GM12801 (cell line): ENCODE results near the gene BIVM.

Experiments
- TF ChIP-seq, protein P1 (sequence below): IDR thresholded peaks from one replicate; pipeline ENCODE4 v1.5.1; 2011; ENCODE audit warnings: control low read depth; ENCODE audit not compliant: insufficient read length; ENCODE audit errors: extremely low read depth

Gene BIVM

DNA sequence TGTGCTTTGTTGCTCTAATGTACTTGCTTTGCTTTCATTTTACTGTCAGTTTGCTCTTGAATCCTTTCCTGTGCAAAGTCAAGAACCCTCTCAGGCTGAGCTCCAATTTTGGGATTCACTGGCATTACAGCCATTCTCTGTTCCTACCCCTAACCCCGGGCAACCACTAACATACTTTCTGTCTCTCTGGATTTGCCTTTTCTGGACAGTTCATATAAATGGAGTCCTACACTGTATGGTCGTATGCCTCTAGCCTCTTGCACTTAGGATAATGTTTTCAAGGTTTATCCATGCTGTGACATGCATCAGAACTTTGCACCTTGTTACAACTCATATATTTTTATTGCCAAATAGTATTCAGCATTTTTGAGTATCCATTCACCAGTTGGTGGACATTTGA, 22.6 kb upstream of the BIVM start:
- TF ChIP-seq, protein P1, sequence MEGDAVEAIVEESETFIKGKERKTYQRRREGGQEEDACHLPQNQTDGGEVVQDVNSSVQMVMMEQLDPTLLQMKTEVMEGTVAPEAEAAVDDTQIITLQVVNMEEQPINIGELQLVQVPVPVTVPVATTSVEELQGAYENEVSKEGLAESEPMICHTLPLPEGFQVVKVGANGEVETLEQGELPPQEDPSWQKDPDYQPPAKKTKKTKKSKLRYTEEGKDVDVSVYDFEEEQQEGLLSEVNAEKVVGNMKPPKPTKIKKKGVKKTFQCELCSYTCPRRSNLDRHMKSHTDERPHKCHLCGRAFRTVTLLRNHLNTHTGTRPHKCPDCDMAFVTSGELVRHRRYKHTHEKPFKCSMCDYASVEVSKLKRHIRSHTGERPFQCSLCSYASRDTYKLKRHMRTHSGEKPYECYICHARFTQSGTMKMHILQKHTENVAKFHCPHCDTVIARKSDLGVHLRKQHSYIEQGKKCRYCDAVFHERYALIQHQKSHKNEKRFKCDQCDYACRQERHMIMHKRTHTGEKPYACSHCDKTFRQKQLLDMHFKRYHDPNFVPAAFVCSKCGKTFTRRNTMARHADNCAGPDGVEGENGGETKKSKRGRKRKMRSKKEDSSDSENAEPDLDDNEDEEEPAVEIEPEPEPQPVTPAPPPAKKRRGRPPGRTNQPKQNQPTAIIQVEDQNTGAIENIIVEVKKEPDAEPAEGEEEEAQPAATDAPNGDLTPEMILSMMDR, result no peak

DNA sequence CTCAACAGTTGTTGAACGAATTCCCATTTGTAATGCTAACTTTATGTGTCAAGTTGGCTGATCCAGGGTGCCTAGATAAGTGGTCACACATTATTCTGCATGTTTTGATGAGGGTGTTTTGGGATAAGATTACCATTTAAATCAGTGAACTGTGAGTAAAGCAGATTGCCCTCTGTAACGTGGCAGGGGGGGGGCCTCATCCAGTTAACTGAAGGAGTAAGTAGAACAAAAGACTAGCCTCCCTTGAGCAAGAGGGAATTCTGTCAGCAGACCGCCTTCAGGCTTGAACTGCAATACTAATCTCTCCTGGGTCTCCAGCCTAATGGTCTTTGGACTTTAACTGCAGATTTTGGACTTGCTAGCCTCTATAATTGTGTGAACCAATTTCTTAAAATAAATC, 21.2 kb upstream of the BIVM start:
- TF ChIP-seq, protein P1, result no peak

DNA sequence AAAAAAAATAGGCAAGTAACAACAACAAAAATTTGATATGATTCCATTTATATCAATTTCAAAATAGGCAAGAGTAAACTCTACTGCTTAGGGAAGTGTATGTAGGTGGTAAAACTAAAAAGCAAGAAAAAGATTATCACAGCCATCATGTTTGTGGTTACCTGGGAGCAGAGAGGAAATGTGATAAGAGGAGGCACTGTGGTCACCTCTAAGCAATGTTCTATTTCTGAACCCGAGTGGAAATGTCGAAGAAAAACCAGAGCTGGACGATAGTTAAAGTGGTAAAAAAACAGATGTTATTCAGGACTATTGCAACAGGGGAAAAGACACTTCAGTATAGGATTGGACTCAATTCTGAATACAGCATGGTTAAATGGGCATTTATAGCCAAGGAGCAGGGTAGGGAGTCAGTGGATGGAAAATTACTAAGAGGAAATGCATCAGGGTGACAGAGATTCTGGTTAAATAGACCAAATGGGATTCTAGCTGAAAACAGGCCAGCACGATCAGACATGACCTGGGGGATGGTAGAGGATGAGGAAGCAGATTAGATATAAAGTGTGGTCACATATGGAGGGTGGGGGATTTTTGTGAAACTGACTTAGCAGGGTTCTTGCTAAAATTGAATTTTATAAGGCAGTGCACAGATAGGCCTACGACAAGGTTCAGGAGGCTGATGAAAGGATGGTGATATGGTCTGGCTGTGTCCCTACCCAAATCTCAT, 19.3 kb upstream of the BIVM start:
- TF ChIP-seq, protein P1, result no peak

DNA sequence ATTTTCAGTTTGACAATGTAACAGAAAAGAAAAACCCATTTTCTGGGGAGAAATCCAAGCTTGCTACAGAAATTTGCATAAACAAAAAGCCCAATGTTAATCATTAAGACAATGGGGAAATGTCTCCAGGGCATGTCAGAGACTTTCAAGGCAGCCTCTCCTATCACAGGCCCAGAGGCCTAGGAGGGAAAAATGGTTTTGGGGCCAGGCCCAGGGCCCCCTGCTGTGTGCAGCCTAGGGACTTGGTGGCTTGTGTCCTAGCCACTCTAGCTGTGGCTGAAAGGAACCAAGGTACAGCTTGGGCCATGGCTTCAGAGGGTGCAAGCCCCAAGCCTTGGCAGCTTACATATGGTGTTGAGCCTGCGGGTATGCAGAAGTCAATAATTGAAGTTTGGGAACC, 17.3 kb upstream of the BIVM start:
- TF ChIP-seq, protein P1, result no peak

DNA sequence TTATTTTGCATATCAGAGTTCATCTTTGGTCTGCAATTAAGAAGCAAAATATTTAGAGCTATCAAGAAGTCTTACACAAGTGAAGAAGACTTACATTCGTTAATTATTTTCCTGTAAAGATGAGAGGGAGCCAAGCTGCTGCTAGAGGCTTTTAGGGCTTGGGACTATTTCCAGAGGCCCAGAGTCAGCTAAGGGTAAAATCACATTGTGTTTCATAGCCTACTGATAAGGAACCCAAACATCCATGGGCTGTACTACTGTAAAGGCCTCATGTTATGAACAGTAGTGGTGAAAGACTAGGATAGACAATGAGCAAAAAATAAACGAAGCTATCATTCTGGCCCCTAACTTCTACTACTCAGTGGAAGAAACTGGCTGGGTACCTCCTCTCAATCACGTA, 14.4 kb upstream of the BIVM start:
- TF ChIP-seq, protein P1, result no peak

DNA sequence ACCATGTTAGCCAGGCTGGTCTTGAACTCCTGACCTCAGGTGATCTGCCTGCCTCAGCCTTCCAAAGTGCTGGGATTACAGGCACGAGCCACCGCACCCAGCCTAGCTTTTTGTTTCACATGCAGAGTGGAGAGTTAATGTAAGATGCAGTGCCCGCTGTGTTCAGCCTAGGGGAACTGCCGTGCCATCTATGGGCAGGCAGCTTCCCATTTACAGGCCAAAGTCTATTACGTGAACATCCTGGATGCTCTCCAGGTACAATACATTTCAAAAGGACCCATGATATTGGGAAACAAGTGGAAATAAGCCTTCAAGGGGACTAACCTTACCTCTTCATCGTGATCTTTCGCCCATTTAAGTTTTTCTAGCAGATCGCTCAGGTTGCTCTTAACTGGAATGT, 10.2 kb upstream of the BIVM start:
- TF ChIP-seq, protein P1, result no peak

DNA sequence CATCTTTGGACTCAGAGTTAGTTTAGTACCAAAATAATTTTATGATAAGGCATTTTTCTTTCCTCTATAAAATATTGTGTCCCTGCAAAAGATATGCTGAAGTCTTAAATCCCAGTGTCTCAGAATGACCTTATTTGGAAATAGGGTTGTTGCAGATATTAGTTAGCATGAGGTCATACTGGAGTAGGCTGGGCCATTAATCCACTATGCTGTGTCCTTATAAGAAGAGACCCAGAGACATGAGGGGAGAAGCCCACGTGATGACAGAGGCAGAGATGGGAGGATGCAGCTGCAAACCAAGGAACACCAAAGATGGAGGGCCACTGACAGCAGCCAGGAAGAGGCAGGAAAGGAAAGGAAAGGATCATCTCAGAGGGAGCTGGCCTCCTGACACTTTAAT, 6.5 kb upstream of the BIVM start:
- TF ChIP-seq, protein P1, result no peak
